Measurements from ENCODE around the gene MDFIC.

Gene MDFIC

GRCh38 chr7:114997487-114998404 is 75.9 kb downstream of the MDFIC start:
- TF ChIP-seq CTCF (conservative IDR thresholded peaks at IDR 0.05): no peak
- no peak overlapping the region for H3K27ac ChIP-seq

GRCh38 chr7:115004121-115004520 is 82.2 kb downstream of the MDFIC start:
- no peak for TF ChIP-seq CTCF (conservative IDR thresholded peaks at IDR 0.05)
- H3K27ac ChIP-seq: no peak overlapping the region

GRCh38 chr7:115005251-115005650 is 83.4 kb downstream of the MDFIC start:
- no peak overlapping the region for H3K27ac ChIP-seq
- no peak for TF ChIP-seq CTCF (conservative IDR thresholded peaks at IDR 0.05)

GRCh38 chr7:115005953-115006352 is 84.1 kb downstream of the MDFIC start:
- no peak overlapping the region for H3K27ac ChIP-seq
- TF ChIP-seq CTCF (conservative IDR thresholded peaks at IDR 0.05): no peak

- TF ChIP-seq CTCF (conservative IDR thresholded peaks at IDR 0.05): no peak
- no peak overlapping the region for H3K27ac ChIP-seq
Observed at GRCh38 chr7:115007751-115008150, 85.9 kb downstream of the MDFIC start.

GRCh38 chr7:115008465-115009114 is 86.7 kb downstream of the MDFIC start:
- no peak overlapping the region for H3K27ac ChIP-seq
- no peak for TF ChIP-seq CTCF (conservative IDR thresholded peaks at IDR 0.05)

- no peak for TF ChIP-seq CTCF (conservative IDR thresholded peaks at IDR 0.05)
Observed at GRCh38 chr7:115009139-115009538, 87.2 kb downstream of the MDFIC start.

More at GRCh38 chr7:115009139-115009538, 87.2 kb downstream of the MDFIC start:
- no peak overlapping the region for H3K27ac ChIP-seq

Data from VCaP (cell line).